GM12878 (cell line): ENCODE results near the gene TMEM120B. TPM values are rescaled to one million over a fixed set of nuclear protein-coding genes. Genes with fewer than 3 reads are reported as not detected.

ENCODE experiments used
- CTCF ChIP-seq, 3 experiments: IDR thresholded peaks in 2 of 3; conservative IDR thresholded peaks in 1 of 3; 2 replicates each; pipeline ENCODE4 v1.5.1; 2011; ENCODE audit warnings: low read depth in 3 of 3, low read length in 3 of 3, mild to moderate bottlenecking in 3 of 3, control low read depth in 2 of 3, moderate library complexity in 2 of 3, inconsistent platforms in 1 of 3, mixed read lengths in 1 of 3; ENCODE audit not compliant: control insufficient read depth in 2 of 3, insufficient read depth in 1 of 3; ENCODE audit errors: extremely low read depth in 1 of 3
- SIX5 ChIP-seq: IDR thresholded peaks from 2 replicates; pipeline ENCODE4 v1.6.1; 2011; ENCODE audit warnings: mild to moderate bottlenecking, low read depth, low read length, moderate library complexity; ENCODE audit not compliant: severe bottlenecking
- SMARCA5 ChIP-seq: fragments of 450-650 bp; IDR thresholded peaks from 2 replicates; pipeline ENCODE4 v1.6.1; 2017; ENCODE audit warnings: mild to moderate bottlenecking
- SUPT20H ChIP-seq: IDR thresholded peaks from 2 replicates; pipeline ENCODE4 v1.6.1; 2011; ENCODE audit warnings: low read depth, mild to moderate bottlenecking, low read length, moderate library complexity, borderline replicate concordance; ENCODE audit not compliant: control insufficient read depth
- YBX1 ChIP-seq: fragments of 450-650 bp; IDR thresholded peaks from 2 replicates; pipeline ENCODE4 v1.6.1; 2016; ENCODE audit warnings: antibody characterized with exemption
- ZNF384 ChIP-seq: IDR thresholded peaks from 2 replicates; pipeline ENCODE4 v1.6.1; 2012; ENCODE audit warnings: low read depth, mild to moderate bottlenecking, low read length, improper control_type of control experiment, borderline replicate concordance
- ZNF592 ChIP-seq: fragments of 450-650 bp; IDR thresholded peaks from 2 replicates; pipeline ENCODE4 v1.6.1; 2017; ENCODE audit warnings: mild to moderate bottlenecking, moderate library complexity
- ZZZ3 ChIP-seq: IDR thresholded peaks from 2 replicates; pipeline ENCODE4 v1.6.1; 2011; ENCODE audit warnings: low read depth; ENCODE audit not compliant: control insufficient read depth, insufficient read length
- polyA plus RNA-seq, 11 experiments: library from polyadenylated mRNA; depleted of rRNA in 4 of 11; unstranded in 6 of 11; stranded (reverse) in 5 of 11; fragments of >200 nt; fragmentation: Nextera tagmentation in 4 of 11; fragmentation: Illumina TruSeq in 1 of 11; extraction: Ambion mirVana in 4 of 11; extraction: Trizol in 1 of 11; gene quantifications; 1 replicate in 1 of 11; 2 replicates in 10 of 11; pipeline versions ENCODE4 v1.2.1 to v1.2.3, GENCODE V29; 2011 to 2016; ENCODE audit warnings: inconsistent platforms in 2 of 11, missing spikeins in 2 of 11, low read depth in 1 of 11
- total RNA-seq, 4 experiments: library from RNA; depleted of rRNA in 3 of 4; stranded (reverse); fragments of >200 nt in 3 of 4; fragmentation: Illumina TruSeq in 1 of 4; extraction: Trizol in 1 of 4; gene quantifications; 2 replicates each; pipeline versions ENCODE4 v1.2.1 to v1.2.3, GENCODE V29; 2013 to 2021

Gene TMEM120B
- total and polyA plus RNA-seq, 10 of the 15 experiments (the other 5 are each of a cell fraction or from before 2014, with no cell fraction given) = 4.0 to 26.2 (median 9.2) TPM

GRCh38 chr12:121823727-121824115 is 111.2 kb downstream of the TMEM120B start (continued):
- TF ChIP-seq ZNF592 (no peak), SIX5 (no peak), ZZZ3 (no peak), SMARCA5 (no peak), YBX1 (no peak), CTCF (IDR thresholded peaks at IDR 0.05 in 2 of 3, conservative IDR thresholded peaks at IDR 0.05 in 1 of 3; ENCODE audit: control insufficient read depth in 2 of 3, extremely low read depth in 1 of 3, insufficient read depth in 1 of 3, low read depth in 3 of 3, low read length in 3 of 3) (no peak), SUPT20H (no peak), ZNF384 (no peak)
- TF ChIP-seq, all 136 proteins: peak for 0
